ENCODE measurements around the gene NRP1.
"Not testable (repeated sequence)": the region's sequence is repeated elsewhere in the genome, so short reads cannot be mapped to it uniquely, and the experiment has no call there.

The NRP1 gene

GRCh38 chr10:33233635-33234034 lies 100.8 kb downstream of the NRP1 start:
- no peak for DNase-seq

- DNase-seq, result no peak
Observed at GRCh38 chr10:33233221-33233620, 101.2 kb downstream of the NRP1 start.

GRCh38 chr10:33231621-33232350 lies 102.7 kb downstream of the NRP1 start:
- DNase-seq, result no peak

GRCh38 chr10:33229949-33230267 lies 104.6 kb downstream of the NRP1 start:
- DNase-seq, result no peak

- DNase-seq, result no peak
Observed at GRCh38 chr10:33229252-33229948, 105.1 kb downstream of the NRP1 start.

GRCh38 chr10:33228426-33228825 lies 106.0 kb downstream of the NRP1 start:
- DNase-seq, result no peak

GRCh38 chr10:33227489-33227888 lies 107.0 kb downstream of the NRP1 start:
- no peak for DNase-seq

GRCh38 chr10:33224251-33224965 lies 110.1 kb downstream of the NRP1 start:
- no peak for DNase-seq

GRCh38 chr10:33223326-33224000 lies 111.0 kb downstream of the NRP1 start:
- no peak for DNase-seq

- not testable (repeated sequence) for DNase-seq
Observed at GRCh38 chr10:33222304-33222703, 112.2 kb downstream of the NRP1 start.

- no peak for DNase-seq
Observed at GRCh38 chr10:33217854-33218253, 116.6 kb downstream of the NRP1 start.

- DNase-seq, result no peak
Observed at GRCh38 chr10:33216661-33217427, 117.6 kb downstream of the NRP1 start.

- no peak for DNase-seq
Observed at GRCh38 chr10:33215635-33216034, 118.8 kb downstream of the NRP1 start.

- no peak for DNase-seq
Observed at GRCh38 chr10:33215154-33215553, 119.3 kb downstream of the NRP1 start.

GRCh38 chr10:33214174-33214573 lies 120.3 kb downstream of the NRP1 start:
- DNase-seq, result no peak

GRCh38 chr10:33212061-33212748 lies 122.3 kb downstream of the NRP1 start:
- no peak for DNase-seq

- no peak for DNase-seq
Observed at GRCh38 chr10:33211106-33211878, 123.2 kb downstream of the NRP1 start.

GRCh38 chr10:33209802-33210201 lies 124.7 kb downstream of the NRP1 start:
- DNase-seq, result no peak

GRCh38 chr10:33208166-33208565 lies 126.3 kb downstream of the NRP1 start:
- no peak for DNase-seq

GRCh38 chr10:33204031-33204430 lies 130.4 kb downstream of the NRP1 start:
- no peak for DNase-seq

GRCh38 chr10:33201971-33202370 lies 132.5 kb downstream of the NRP1 start:
- DNase-seq, result no peak
